SK-N-SH treated with all-trans-retinoic acid at 6 μM for 48 hours (cell line): Measurements from ENCODE around the gene RAB30.
A peak's percentile ranks its signal among the peaks of the same experiment; 100 is the strongest.

Experiments
- ATAC-seq: fragments of 200-7000 bp; cut with Tn5 transposase; 3 replicates; pipeline ENCODE4 v1.9.1; 2020; ENCODE audit warnings: mild to moderate bottlenecking, moderate library complexity
- ARNTL ChIP-seq: fragments of 450-650 bp; formaldehyde crosslinking; IDR thresholded peaks from 2 replicates; pipeline ENCODE4 v1.5.0; 2020; ENCODE audit warnings: low read depth, mild to moderate bottlenecking, moderate library complexity, borderline replicate concordance
- BACH2 ChIP-seq: fragments of 250-450 bp; sonication (Bioruptor Pico); IDR thresholded peaks from 2 replicates; pipeline ENCODE4 v1.9.0; 2021; ENCODE audit warnings: mild to moderate bottlenecking, borderline replicate concordance
- ISL1 ChIP-seq: fragments of 250-450 bp; sonication (Bioruptor Pico); IDR thresholded peaks from 2 replicates; pipeline ENCODE4 v2.1.2; 2022; ENCODE audit warnings: mild to moderate bottlenecking, moderate library complexity
- RARB ChIP-seq: fragments of 250-450 bp; sonication (Bioruptor Pico); IDR thresholded peaks from 2 replicates; pipeline ENCODE4 v1.8.0; 2021; ENCODE audit warnings: mild to moderate bottlenecking, moderate library complexity
- SNAI2 ChIP-seq: fragments of 250-450 bp; sonication (Bioruptor Pico); IDR thresholded peaks from 2 replicates; pipeline ENCODE4 v1.5.0; 2020; ENCODE audit warnings: mild to moderate bottlenecking, moderate library complexity
- TCF4 ChIP-seq: fragments of 250-450 bp; sonication (Bioruptor Pico); IDR thresholded peaks from 2 replicates; pipeline ENCODE4 v1.8.0; 2021; ENCODE audit warnings: mild to moderate bottlenecking, moderate library complexity, borderline replicate concordance
- TOX ChIP-seq: fragments of 250-450 bp; sonication (Bioruptor Pico); IDR thresholded peaks from 2 replicates; pipeline ENCODE4 v1.8.0; 2021; ENCODE audit warnings: mild to moderate bottlenecking, moderate library complexity, borderline replicate concordance
- ZC3H10 ChIP-seq: fragments of 250-450 bp; sonication (Bioruptor Pico); IDR thresholded peaks from 2 replicates; pipeline ENCODE4 v1.5.1; 2021; ENCODE audit warnings: mild to moderate bottlenecking, moderate library complexity
- ZFP3 ChIP-seq: fragments of 250-450 bp; sonication (Bioruptor Pico); IDR thresholded peaks from 2 replicates; pipeline ENCODE4 v1.5.0; 2020; ENCODE audit warnings: mild to moderate bottlenecking, moderate library complexity
- ZFP30 ChIP-seq: fragments of 450-650 bp; formaldehyde crosslinking; IDR thresholded peaks from 2 replicates; pipeline ENCODE4 v1.5.0; 2022; ENCODE audit warnings: mild to moderate bottlenecking, moderate library complexity
- ZNF565 ChIP-seq: fragments of 450-650 bp; formaldehyde crosslinking; conservative IDR thresholded peaks from 2 replicates; pipeline ENCODE4 v1.5.0; 2020; ENCODE audit warnings: low read depth, mild to moderate bottlenecking, moderate library complexity
- ZNF8 ChIP-seq: fragments of 450-650 bp; formaldehyde crosslinking; IDR thresholded peaks from 2 replicates; pipeline ENCODE4 v1.5.0; 2020; ENCODE audit warnings: mild to moderate bottlenecking, moderate library complexity
- TF ChIP-seq, protein P1 (sequence below): fragments of 250-450 bp; sonication (Bioruptor Pico); IDR thresholded peaks from 2 replicates; pipeline ENCODE4 v1.5.0; 2020; ENCODE audit warnings: mild to moderate bottlenecking, moderate library complexity
- TF ChIP-seq, protein P2 (sequence below): fragments of 250-450 bp; sonication (Bioruptor Pico); IDR thresholded peaks from 2 replicates; pipeline ENCODE4 v1.8.0; 2020; ENCODE audit warnings: mild to moderate bottlenecking, moderate library complexity, borderline replicate concordance
- TF ChIP-seq, protein P3 (sequence below): fragments of 250-450 bp; sonication (Bioruptor Pico); IDR thresholded peaks from 2 replicates; pipeline ENCODE4 v1.5.1; 2020; ENCODE audit warnings: low read depth, mild to moderate bottlenecking, moderate library complexity
- TF ChIP-seq, protein P4 (sequence below): fragments of 250-450 bp; sonication (Bioruptor Pico); IDR thresholded peaks from 2 replicates; pipeline ENCODE4 v1.5.1; 2021; ENCODE audit warnings: mild to moderate bottlenecking, moderate library complexity
- TF ChIP-seq, protein P5 (sequence below): fragments of 250-450 bp; sonication (Bioruptor Pico); IDR thresholded peaks from 2 replicates; pipeline ENCODE4 v1.8.0; 2021; ENCODE audit warnings: low read depth, mild to moderate bottlenecking, moderate library complexity, borderline replicate concordance

Gene RAB30

DNA sequence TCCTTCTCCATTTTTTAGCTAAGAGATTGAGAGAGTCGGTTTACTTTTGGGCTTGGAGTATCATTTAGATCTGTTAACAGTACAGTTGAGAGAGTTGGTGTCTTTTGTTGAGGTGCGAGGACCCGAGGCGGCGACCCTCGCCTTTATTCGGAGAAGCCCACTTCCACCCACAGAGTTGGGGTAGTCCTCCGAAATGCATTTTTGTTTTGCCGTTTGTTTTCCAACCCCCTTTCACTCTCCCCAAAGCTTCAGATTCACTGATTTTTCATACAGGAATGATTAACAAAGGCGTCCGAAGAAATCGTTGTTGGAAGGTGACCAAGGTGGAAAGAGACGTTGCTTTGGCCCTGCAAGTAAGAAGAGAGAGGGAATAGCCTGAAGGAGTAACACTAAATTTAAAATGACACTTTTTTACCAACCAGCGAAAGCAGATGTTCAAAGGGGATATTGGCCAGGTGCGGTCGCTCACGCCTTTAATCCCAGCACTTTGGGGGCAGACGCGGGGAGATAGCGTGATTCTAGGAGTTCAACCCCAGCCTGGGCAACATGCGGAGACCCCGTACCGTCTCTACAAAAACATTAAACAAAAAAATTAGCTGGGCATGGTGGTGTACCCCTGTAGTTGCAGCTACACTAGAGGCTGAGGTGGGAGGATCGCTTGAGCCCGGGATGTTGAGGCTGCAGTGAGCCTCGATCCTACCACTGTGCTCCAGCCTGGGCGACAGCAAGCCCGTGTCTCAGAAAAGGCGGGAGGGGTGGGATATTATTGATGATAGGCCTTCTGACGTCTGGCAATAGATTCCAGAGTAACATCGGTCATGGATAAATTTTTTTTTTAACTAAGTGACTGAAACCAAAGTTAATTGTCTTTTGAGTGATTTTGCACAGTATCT lies 899 bp upstream of the RAB30 start:
- ATAC-seq: no peak
- TF ChIP-seq ZFP3 (CRISPR knock-in tag) (no peak), ZNF8 (CRISPR knock-in tag) (no peak), ARNTL (no peak)
- TF ChIP-seq, protein P1, sequence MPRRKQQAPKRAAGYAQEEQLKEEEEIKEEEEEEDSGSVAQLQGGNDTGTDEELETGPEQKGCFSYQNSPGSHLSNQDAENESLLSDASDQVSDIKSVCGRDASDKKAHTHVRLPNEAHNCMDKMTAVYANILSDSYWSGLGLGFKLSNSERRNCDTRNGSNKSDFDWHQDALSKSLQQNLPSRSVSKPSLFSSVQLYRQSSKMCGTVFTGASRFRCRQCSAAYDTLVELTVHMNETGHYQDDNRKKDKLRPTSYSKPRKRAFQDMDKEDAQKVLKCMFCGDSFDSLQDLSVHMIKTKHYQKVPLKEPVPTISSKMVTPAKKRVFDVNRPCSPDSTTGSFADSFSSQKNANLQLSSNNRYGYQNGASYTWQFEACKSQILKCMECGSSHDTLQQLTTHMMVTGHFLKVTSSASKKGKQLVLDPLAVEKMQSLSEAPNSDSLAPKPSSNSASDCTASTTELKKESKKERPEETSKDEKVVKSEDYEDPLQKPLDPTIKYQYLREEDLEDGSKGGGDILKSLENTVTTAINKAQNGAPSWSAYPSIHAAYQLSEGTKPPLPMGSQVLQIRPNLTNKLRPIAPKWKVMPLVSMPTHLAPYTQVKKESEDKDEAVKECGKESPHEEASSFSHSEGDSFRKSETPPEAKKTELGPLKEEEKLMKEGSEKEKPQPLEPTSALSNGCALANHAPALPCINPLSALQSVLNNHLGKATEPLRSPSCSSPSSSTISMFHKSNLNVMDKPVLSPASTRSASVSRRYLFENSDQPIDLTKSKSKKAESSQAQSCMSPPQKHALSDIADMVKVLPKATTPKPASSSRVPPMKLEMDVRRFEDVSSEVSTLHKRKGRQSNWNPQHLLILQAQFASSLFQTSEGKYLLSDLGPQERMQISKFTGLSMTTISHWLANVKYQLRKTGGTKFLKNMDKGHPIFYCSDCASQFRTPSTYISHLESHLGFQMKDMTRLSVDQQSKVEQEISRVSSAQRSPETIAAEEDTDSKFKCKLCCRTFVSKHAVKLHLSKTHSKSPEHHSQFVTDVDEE (CRISPR knock-in tag): no peak
- TF ChIP-seq, protein P2, sequence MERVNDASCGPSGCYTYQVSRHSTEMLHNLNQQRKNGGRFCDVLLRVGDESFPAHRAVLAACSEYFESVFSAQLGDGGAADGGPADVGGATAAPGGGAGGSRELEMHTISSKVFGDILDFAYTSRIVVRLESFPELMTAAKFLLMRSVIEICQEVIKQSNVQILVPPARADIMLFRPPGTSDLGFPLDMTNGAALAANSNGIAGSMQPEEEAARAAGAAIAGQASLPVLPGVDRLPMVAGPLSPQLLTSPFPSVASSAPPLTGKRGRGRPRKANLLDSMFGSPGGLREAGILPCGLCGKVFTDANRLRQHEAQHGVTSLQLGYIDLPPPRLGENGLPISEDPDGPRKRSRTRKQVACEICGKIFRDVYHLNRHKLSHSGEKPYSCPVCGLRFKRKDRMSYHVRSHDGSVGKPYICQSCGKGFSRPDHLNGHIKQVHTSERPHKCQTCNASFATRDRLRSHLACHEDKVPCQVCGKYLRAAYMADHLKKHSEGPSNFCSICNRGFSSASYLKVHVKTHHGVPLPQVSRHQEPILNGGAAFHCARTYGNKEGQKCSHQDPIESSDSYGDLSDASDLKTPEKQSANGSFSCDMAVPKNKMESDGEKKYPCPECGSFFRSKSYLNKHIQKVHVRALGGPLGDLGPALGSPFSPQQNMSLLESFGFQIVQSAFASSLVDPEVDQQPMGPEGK (CRISPR knock-in tag): no peak

DNA sequence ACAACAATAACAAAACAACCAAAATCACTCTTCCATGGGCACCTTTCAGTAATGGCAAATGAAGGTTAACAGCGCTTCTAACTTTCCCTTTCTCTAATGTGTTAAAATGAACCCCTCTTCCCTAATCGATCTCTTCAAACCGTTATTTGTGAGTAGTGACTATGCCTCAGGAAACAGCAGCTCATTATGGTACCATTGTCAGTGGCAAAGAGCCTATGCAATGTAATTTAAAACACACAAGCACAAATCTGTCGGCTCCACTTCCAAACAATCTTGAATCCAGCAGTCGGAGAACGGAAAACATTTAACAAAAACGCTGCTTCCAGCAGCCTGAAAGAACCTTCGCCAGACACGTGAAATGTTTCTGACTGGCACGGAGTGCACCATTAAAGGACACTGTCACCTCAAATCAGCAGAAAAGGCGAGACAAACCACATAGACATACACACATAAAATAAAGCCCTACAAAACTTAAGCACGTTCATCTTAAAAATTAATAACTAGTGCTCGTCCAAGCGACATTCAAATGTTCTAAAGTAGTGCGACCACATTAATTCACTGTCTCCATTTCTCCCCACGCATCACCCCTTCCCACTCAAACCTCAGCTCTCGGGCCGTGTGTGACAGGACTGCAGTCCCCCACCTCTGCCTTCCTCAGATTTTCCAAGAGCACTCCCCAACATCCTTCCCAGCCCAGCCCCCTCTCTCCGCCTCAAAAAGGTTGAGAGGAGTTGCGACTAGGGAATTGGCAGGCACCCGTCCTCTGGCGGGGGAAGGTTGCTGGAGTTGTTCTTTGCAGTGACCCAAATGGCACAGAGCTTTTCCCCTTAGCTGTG lies 748 bp downstream of the RAB30 start:
- TF ChIP-seq ZFP30 (CRISPR knock-in tag) (no peak), ISL1 (no peak)
- ATAC-seq: peak; percentile 18

DNA sequence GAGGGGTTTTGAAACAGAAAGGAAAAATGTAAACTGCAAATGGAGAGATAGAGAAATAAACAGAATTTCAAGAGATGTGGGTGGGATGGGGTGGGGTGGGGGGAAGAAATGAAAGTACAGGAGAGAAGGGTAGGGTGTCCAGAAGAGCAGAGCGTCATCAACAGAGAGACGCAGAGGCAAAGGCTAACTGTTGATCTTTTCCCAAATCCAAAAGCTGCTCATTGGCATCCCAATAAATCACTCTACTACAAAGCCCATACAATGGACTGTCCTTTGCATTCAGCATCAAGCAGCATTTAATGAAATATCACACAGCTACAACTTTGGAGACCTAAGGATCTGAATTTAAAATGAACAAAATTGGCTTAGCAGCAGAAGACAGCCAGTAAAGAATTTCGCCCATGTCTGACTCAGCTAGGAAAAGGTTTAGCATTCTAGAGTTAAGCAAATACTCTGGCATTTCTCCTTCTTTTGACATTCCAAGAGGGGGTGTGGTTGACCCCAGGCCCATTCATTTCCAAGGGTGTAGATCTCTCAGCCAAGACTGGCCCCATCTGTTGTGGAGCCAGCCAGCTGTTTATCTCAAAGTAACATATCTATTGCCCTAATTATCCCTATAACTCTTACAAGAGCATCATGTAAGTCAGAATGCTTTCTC lies 1.5 kb downstream of the RAB30 start:
- TF ChIP-seq, protein P2 (CRISPR knock-in tag): no peak
- TF ChIP-seq TCF4 (CRISPR knock-in tag) (no peak), TOX (CRISPR knock-in tag) (no peak), RARB (CRISPR knock-in tag) (no peak)
- TF ChIP-seq, protein P3, sequence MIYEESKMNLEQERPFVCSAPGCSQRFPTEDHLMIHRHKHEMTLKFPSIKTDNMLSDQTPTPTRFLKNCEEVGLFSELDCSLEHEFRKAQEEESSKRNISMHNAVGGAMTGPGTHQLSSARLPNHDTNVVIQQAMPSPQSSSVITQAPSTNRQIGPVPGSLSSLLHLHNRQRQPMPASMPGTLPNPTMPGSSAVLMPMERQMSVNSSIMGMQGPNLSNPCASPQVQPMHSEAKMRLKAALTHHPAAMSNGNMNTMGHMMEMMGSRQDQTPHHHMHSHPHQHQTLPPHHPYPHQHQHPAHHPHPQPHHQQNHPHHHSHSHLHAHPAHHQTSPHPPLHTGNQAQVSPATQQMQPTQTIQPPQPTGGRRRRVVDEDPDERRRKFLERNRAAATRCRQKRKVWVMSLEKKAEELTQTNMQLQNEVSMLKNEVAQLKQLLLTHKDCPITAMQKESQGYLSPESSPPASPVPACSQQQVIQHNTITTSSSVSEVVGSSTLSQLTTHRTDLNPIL: no peak
- TF ChIP-seq, protein P4, sequence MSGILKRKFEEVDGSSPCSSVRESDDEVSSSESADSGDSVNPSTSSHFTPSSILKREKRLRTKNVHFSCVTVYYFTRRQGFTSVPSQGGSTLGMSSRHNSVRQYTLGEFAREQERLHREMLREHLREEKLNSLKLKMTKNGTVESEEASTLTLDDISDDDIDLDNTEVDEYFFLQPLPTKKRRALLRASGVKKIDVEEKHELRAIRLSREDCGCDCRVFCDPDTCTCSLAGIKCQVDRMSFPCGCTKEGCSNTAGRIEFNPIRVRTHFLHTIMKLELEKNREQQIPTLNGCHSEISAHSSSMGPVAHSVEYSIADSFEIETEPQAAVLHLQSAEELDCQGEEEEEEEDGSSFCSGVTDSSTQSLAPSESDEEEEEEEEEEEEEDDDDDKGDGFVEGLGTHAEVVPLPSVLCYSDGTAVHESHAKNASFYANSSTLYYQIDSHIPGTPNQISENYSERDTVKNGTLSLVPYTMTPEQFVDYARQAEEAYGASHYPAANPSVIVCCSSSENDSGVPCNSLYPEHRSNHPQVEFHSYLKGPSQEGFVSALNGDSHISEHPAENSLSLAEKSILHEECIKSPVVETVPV (CRISPR knock-in tag): no peak
- ATAC-seq: peak; percentile 6; the same call in 2 of the 3 replicates

DNA sequence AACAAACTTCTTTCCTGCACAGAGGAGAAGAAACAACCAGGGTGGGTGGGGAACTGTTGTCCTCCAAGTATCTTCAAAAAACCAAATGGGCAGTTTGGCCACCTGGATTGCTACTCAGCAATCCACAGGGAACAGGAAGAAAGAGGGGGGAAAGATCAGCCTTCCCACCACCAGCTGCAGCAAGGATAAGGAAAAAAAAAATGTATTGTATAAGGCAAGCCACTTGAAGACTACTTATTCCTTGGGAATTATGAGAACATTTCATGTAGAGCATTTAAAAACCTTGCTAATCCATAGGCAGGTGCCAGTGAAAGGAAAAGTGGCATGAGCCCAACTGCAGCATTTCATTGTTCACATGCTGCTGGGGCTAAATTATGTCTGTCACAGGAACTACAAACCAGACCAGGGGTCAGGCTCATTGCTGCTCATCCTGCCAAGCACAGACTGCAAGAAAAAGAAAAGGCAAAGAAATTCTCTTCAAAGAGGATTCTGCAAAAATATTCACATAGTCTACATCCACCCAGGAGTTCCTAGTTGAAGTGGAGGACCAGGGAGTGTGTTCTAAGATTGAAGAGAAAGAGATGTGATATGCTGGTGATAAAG lies 2.2 kb downstream of the RAB30 start:
- no peak for ATAC-seq
- TF ChIP-seq SNAI2 (CRISPR knock-in tag) (no peak), RARB (CRISPR knock-in tag) (no peak), ISL1 (no peak; the same call in 1 of the 2 replicates), ZC3H10 (no peak), ZFP30 (CRISPR knock-in tag) (no peak), ZNF565 (CRISPR knock-in tag) (no peak), BACH2 (CRISPR knock-in tag) (no peak), ZFP3 (CRISPR knock-in tag) (no peak)
- TF ChIP-seq, protein P5, sequence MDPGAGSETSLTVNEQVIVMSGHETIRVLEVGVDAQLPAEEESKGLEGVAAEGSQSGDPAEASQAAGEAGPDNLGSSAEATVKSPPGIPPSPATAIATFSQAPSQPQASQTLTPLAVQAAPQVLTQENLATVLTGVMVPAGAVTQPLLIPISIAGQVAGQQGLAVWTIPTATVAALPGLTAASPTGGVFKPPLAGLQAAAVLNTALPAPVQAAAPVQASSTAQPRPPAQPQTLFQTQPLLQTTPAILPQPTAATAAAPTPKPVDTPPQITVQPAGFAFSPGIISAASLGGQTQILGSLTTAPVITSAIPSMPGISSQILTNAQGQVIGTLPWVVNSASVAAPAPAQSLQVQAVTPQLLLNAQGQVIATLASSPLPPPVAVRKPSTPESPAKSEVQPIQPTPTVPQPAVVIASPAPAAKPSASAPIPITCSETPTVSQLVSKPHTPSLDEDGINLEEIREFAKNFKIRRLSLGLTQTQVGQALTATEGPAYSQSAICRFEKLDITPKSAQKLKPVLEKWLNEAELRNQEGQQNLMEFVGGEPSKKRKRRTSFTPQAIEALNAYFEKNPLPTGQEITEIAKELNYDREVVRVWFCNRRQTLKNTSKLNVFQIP (CRISPR knock-in tag): no peak
- TF ChIP-seq, protein P3: no peak
